Activated T-cell treated with anti-CD3 and anti-CD28 coated beads for 1 hour (primary cell): Measurements from ENCODE around the gene SPAAR.
"Not testable (repeated sequence)": the region's sequence is repeated elsewhere in the genome, so short reads cannot be mapped to it uniquely, and the experiment has no call there.

Experiments
- DNase-seq: peaks from one replicate; pipeline ENCODE4 v3.0.0-alpha.2; 2020; ENCODE audit warnings: low read depth

The SPAAR gene

GRCh38 chr9:35923598-35923926, 14.3 kb downstream of the SPAAR start:
- DNase-seq, result no peak

GRCh38 chr9:35923927-35924763, 14.9 kb downstream of the SPAAR start:
- no peak for DNase-seq

GRCh38 chr9:35928591-35929452, 19.5 kb downstream of the SPAAR start:
- no peak for DNase-seq

- no peak for DNase-seq
These were observed 20.1 kb downstream of the SPAAR start for GRCh38 chr9:35929453-35929718.

- DNase-seq, result no peak
These were observed 21.2 kb downstream of the SPAAR start for GRCh38 chr9:35930521-35930920.

DNA sequence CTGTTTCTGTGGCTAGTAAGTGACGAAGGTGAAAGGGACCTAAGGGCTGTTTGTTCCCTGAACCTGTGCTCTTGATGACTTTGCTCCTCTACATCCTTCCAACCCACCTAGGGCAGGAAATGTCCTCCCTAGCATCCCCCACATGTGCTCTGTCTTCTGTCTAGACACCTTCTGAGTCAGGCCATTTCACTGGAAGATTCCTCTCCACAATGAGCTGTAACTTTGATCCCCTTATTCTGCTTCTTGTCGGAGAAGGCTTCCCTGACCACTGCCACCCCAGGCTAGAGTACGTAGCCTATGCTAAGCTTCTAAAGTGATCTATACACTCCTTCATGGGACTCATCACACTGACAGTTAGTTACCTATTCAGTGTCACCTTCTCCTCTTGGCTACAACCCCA, 21.7 kb downstream of the SPAAR start:
- DNase-seq, result no peak

- DNase-seq, result no peak
These were observed 23.4 kb downstream of the SPAAR start for GRCh38 chr9:35932735-35933134.

DNA sequence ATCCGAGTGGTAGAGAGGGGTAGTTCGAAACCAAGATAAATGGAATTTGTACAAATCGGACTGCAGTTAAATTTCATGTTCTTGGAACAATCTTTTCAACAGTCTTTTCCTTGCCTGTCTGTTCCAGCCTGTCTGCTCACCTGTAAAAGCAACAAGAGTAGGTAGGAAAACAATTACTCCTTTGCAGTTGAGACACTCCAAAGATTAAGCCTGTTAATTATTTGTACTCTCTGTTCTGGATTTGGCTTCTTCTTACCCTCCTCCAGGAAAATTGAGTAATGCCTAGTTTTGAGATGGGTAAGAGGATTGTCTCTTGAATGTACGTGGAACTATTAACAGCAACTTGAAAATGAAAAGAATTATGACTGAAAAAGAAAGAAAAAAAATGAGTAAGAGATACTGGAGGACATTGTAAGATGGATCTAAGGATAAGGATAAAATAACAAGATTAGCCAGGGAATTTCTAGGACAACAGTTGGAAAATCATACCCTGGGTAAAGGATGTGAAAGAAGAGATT, 24.3 kb downstream of the SPAAR start:
- DNase-seq, result no peak

DNA sequence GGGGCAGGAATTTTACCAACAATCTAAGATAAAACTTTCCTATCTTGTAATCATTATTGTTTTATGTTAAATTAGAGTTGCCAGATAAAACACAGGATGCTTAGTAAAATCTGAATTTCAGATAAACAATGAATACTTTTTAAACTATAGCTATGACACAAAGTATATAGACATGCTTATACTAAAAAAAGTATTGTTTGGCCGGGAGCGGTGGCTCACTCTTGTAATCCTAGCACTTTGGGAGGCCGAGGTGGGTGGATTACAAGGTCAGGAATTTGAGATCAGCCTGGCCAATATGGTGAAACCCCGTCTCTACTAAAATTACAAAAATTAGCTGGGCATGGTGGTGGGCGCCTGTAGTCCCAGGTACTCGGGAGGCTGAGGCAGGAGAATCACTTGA, 24.8 kb downstream of the SPAAR start:
- DNase-seq, result not testable (repeated sequence)

- no peak for DNase-seq
These were observed 26.0 kb downstream of the SPAAR start for GRCh38 chr9:35935261-35935660.

GRCh38 chr9:35935755-35936509, 26.6 kb downstream of the SPAAR start:
- DNase-seq, result no peak

- no peak for DNase-seq
These were observed 27.9 kb downstream of the SPAAR start for GRCh38 chr9:35937227-35937626.

GRCh38 chr9:35938474-35939356, 29.4 kb downstream of the SPAAR start:
- no peak for DNase-seq

DNA sequence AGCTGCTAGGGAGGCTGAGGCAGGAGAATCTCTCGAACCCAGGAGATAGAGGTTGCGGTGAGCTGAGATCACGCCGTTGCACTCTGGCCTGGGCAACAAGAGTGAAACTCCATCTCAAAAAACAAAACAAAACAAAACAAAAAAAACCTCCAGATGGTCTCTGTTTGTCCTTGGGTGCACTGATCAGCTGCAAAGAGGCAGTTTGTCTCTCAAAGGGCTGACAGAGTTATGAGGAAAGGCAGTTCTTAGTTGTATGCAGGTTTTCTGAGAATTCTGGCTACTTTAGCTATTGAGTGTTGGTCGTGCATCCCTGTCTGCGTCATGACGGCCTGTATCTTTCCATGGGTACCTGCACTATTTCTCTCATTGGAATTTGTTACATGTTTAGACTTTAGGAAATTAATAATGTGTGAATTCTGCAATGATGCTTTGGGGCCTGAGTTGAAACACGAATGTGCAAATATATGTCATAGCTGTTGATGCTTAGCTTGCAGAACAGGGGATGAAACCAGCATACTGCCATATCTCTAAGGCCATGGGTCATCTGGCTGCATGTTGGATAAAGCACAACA, 30.5 kb downstream of the SPAAR start:
- DNase-seq, result no peak

DNA sequence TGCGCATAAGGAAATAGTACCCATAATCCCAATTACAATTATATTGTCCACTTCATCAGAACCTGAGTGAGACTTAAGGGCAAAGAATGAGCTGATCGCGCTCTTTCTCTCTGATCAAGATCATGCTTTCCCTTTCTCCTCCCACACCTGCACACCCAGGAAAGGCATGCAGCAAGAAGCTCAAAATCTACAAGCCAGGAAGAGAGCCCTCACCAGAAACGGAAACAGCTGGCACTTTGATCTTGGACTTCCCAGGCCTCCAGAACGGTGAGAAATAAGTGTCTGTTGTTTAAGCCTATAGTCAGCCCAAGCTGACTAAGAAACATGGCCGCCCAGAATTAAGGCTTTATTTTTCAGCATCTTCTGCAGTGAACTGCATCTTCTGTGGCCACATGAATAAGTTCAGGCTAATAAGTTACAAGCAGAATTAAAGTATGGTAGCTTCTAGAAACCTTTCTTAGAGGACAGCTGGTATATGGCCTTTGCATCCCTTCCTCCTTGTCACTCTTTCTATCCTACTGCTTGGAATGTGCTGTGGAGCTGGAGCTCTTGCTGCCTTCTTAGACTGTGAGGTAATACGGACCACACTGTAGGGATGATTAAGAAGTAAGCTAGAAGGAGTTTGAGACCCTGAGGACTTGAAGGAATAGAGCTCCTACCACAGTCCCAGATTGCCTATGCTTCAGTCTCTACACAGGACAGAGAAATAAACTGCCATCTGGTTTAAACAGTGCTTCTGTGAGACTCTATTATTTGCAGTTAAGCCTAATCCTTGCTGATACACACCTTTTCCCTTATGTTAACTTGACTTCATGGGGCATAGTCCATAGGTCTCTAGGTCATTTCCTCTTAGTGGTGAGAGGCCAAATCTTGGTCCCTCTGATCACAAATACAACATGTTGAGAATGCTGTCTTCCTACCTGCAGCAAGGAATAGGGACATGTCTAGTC, 31.4 kb downstream of the SPAAR start:
- no peak for DNase-seq

DNA sequence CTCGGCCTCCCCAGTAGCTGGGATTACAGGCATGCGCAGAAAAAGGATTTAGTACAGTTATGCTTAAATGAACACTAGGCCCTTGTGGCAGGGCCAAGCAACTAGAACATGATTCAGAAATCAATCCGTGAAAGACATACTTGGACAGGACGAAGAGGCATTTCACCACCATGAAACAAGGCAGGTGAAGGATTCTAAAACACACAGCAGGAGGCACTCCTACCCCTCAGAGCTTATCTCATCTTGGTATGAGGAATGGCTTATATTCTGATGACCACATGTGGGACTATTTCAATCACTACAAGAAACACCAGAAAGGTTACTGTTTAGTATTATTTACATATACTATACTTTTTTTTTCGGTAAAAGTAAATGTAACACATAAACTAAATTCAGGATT, 33.0 kb downstream of the SPAAR start:
- DNase-seq, result no peak

GRCh38 chr9:35944173-35944572, 34.9 kb downstream of the SPAAR start:
- no peak for DNase-seq

DNA sequence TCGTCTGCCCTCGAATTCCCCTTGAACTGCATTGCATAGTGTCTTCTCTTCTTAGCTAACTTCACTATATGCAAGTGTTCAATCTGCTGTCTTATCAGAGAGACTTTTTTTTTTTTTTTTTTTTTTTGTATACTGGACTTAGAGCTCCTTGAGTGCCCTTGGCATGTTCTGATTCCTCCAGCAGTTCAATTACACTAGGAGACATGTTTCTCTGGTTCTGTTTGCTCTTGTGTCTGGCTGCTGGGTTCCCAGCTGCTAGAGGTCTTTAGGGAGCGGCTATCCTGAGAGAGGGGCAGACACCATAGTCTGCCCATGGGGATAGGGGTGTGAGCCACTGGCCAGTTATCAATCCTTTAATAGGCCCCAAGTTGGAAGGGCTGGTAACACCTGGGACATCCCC, 35.6 kb downstream of the SPAAR start:
- no peak for DNase-seq

- DNase-seq, result peak; percentile 68
These were observed 36.2 kb downstream of the SPAAR start for GRCh38 chr9:35945341-35946018.

- DNase-seq, result no peak
These were observed 39.2 kb downstream of the SPAAR start for GRCh38 chr9:35948451-35948850.
